Left lung (tissue), 10 donors: ENCODE results near the gene PTBP3. TPM values are rescaled to one million over a fixed set of nuclear protein-coding genes. Genes with fewer than 3 reads are reported as not detected.
A peak's percentile ranks its signal among the peaks of the same experiment; 100 is the strongest.

Experiments
- ATAC-seq: fragments of 200-7000 bp; cut with Tn5 transposase; one replicate; pipeline ENCODE4 v1.9.1; 2020; ENCODE audit warnings: moderate library complexity
- DNase-seq, 4 donors: peaks; one replicate each; pipeline ENCODE4 v3.0.0-alpha.2; 2013 to 2020
- H3K27ac ChIP-seq, 2 donors: fragments of 200-600 bp; sonication (generic) in 1 of 2; one replicate each; pipeline versions ENCODE4 v1.5.0 to v1.8.0; 2020 to 2021
- H3K27me3 ChIP-seq, 2 donors: fragments of 200-600 bp; sonication (generic) in 1 of 2; one replicate each; pipeline versions ENCODE4 v1.5.0 to v1.8.0; 2020 to 2021
- H3K36me3 ChIP-seq, 2 donors: fragments of 200-600 bp; sonication (generic) in 1 of 2; one replicate each; pipeline versions ENCODE4 v1.5.0 to v1.8.0; 2020 to 2021
- H3K4me1 ChIP-seq, 2 donors: fragments of 200-600 bp; one replicate each; pipeline ENCODE4 v1.8.0; 2021
- H3K4me3 ChIP-seq, 2 donors: fragments of 200-600 bp; sonication (generic) in 1 of 2; one replicate each; pipeline versions ENCODE4 v1.5.0 to v1.8.0; 2020 to 2021; ENCODE audit warnings: mild to moderate bottlenecking in 1 of 2
- H3K9me3 ChIP-seq, 2 donors: fragments of 200-600 bp; sonication (generic) in 1 of 2; one replicate each; pipeline versions ENCODE4 v1.5.0 to v1.8.0; 2020 to 2021
- intact Hi-C, 2 donors: fragments of 100-400 bp; cut with DNase I; formaldehyde crosslinking; loops; one replicate each; pipeline versions ENCODE4 v1.11.2 to v1.14.2; 2022
- polyA plus RNA-seq, 6 donors: library from polyadenylated mRNA; unstranded; fragments of 120-200 nt; gene quantifications; one replicate each; pipeline ENCODE4 v1.2.1, GENCODE V29; 2013; ENCODE audit not compliant: insufficient read length in 6 of 6
- total RNA-seq, 2 donors: library from RNA; stranded (reverse); fragmentation: NEBNext Ultra II Directional; extraction: Animal tissue kit (Norgen Biotek cat#: 25700); gene quantifications; one replicate each; pipeline ENCODE4 v1.2.1, GENCODE V29; 2021
- TF ChIP-seq, protein P1 (sequence below), 2 donors: fragments of 200-600 bp; sonication (generic) in 1 of 2; IDR thresholded peaks; one replicate each; pipeline versions ENCODE4 v1.5.0 to v1.8.0; 2021; ENCODE audit warnings: antibody characterized with exemption in 2 of 2
- donor health status: DM: no; HTN: yes; CAD: no.
- donor health status: DM: no; HTN: no; CAD: no.

PTBP3 gene
- total and polyA plus RNA-seq, 8 donors, result 38.9 to 97.0 (median 45.1) TPM

DNA sequence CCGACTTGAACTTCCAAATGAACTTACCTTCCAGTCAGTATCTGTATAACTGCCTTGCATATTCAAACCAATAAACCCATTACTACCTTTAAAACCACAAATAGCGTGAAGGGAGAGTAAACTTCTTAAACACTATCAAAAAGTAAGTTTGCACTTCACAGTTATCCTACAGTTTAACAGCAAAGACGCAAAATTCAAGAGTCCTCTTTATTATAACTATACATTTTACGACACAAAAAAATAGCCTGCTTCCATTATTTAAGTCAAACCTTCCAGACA lies 1.8 kb downstream of the PTBP3 start:
- Histone ChIP-seq H3K9me3 (no peaks in the 10 kb centered on the region), H3K27ac (peak overlapping the region; percentile 5 to 60), H3K4me1 (peaks cover 9 to 58% of the 10 kb centered on the region in 2 donors), H3K27me3 (no peaks in the 10 kb centered on the region), H3K4me3 (peak overlapping the region; percentile 89 to 93), H3K36me3 (no peaks in the 10 kb centered on the region)
- no peak for ATAC-seq
- DNase-seq, result no peak
- intact Hi-C loops, result no loop called here
- TF ChIP-seq, protein P1, sequence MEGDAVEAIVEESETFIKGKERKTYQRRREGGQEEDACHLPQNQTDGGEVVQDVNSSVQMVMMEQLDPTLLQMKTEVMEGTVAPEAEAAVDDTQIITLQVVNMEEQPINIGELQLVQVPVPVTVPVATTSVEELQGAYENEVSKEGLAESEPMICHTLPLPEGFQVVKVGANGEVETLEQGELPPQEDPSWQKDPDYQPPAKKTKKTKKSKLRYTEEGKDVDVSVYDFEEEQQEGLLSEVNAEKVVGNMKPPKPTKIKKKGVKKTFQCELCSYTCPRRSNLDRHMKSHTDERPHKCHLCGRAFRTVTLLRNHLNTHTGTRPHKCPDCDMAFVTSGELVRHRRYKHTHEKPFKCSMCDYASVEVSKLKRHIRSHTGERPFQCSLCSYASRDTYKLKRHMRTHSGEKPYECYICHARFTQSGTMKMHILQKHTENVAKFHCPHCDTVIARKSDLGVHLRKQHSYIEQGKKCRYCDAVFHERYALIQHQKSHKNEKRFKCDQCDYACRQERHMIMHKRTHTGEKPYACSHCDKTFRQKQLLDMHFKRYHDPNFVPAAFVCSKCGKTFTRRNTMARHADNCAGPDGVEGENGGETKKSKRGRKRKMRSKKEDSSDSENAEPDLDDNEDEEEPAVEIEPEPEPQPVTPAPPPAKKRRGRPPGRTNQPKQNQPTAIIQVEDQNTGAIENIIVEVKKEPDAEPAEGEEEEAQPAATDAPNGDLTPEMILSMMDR (IDR thresholded peaks at IDR 0.05), result no peak

DNA sequence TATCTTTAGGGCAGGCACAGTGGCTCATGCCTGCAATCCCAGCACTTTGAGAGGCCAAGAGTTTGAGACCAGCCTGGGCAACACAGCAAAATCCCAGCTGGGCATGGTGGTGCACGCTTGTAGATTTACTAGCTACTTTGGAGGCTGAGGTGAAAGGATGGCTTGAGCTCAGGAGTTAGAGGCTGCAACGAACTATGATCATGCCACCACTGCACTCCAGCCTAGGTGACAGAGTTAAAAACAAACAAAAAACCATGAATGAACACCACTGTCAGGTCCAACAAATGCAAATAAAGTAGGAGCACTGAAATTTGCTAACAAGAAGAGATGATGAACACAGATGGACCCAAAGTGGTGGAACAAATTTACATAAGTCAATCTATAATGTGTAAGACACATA lies 4.9 kb downstream of the PTBP3 start:
- intact Hi-C loops, result no loop called here
- Histone ChIP-seq H3K4me3 (no peak overlapping the region), H3K4me1 (peaks cover 9 to 63% of the 10 kb centered on the region in 2 donors), H3K27me3 (no peaks in the 10 kb centered on the region), H3K36me3 (no peaks in the 10 kb centered on the region), H3K27ac (no peak overlapping the region), H3K9me3 (no peaks in the 10 kb centered on the region)
- TF ChIP-seq, protein P1 (IDR thresholded peaks at IDR 0.05), result no peak
- no peak for DNase-seq
- no peak for ATAC-seq

DNA sequence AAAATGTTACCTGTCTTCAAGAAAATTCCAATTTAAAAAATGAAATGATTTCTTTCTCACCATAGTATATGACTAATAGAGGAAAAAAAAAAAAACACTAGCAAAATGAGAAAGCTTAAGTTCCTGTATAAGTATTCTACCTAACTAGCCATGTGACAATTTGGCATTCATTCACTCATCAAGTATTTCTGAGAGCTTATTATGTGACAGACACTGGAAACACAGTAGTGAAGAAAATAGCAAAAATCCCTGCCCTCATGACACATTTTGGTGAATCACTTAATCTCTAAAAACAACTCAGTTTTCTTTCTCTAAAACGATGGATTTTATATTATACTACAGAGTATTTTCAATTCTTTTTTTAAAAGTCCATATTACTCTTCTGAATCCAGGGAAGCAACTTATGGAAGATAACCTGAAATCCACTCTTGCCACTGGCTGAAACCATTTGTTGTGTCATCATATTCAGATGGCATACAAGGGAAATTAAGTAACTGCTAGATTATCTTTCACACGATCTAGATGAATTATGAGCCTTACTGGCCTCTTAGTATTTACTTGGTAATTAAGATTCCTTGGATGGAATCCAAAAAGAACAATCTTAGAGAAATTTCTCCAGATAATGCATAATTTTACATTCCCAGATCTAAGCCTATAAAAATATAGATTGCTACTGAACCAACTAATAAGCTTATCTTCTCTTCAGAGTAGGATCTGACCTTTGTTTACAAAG lies 5.5 kb downstream of the PTBP3 start:
- H3K27ac ChIP-seq, result no peak overlapping the region
- intact Hi-C loops, result no loop called here
- no peaks in the 10 kb centered on the region for H3K36me3 ChIP-seq
- peaks cover 9 to 63% of the 10 kb centered on the region in 2 donors for H3K4me1 ChIP-seq
- no peak for DNase-seq
- H3K4me3 ChIP-seq, result no peak overlapping the region
- no peaks in the 10 kb centered on the region for H3K27me3 ChIP-seq
- no peaks in the 10 kb centered on the region for H3K9me3 ChIP-seq
- peak; percentile 36 for ATAC-seq
- TF ChIP-seq, protein P1 (IDR thresholded peaks at IDR 0.05), result no peak

DNA sequence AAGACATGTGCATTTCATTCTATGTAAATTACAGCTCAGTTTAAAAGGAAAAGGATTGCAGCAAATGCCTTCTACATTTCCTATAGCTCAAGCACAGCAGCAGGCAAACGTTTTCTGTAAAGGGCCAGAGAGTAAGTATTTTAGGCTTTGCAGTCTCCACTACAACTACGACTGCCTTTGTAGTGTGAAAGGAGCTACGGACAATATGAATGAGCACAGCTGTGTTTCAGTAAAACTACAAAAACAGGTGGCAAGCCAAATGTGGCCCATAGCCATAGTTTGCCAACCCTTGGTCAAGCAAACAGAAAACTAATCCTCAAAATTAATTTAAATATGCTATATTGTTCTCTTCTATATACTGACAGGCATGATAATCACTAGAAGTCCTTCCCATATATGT lies 7.2 kb downstream of the PTBP3 start:
- Histone ChIP-seq H3K27ac (no peak overlapping the region), H3K9me3 (no peaks in the 10 kb centered on the region), H3K4me1 (peaks cover 6 to 53% of the 10 kb centered on the region in 2 donors), H3K27me3 (no peaks in the 10 kb centered on the region), H3K4me3 (no peak overlapping the region), H3K36me3 (no peaks in the 10 kb centered on the region)
- intact Hi-C loops, result no loop called here
- DNase-seq (no peak), ATAC-seq (no peak)
- TF ChIP-seq, protein P1 (IDR thresholded peaks at IDR 0.05), result no peak

DNA sequence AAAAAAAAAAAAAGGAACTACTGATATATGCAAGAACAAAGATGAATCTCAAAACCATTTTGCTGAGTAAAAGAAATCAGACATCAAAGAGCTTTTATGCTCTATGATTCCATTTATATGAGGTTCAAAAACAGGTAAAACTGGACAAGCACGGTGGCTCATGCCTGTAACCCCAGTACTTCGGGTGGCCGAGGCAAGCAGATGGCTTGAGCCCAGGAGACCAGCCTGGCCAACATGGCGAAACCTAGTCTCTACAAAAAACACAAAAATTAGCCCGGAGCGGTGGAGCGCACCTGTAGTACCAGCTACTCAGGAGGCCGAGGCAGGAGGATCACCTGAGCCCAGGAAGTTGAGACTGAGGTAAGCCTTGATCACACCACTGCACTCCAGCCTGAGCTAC lies 7.8 kb downstream of the PTBP3 start:
- TF ChIP-seq, protein P1 (IDR thresholded peaks at IDR 0.05), result no peak
- no peaks in the 10 kb centered on the region for H3K9me3 ChIP-seq
- no peak overlapping the region for H3K27ac ChIP-seq
- ATAC-seq, result no peak
- no peak overlapping the region for H3K4me3 ChIP-seq
- no peaks in the 10 kb centered on the region for H3K36me3 ChIP-seq
- intact Hi-C loops, result no loop called here
- no peaks in the 10 kb centered on the region for H3K27me3 ChIP-seq
- H3K4me1 ChIP-seq, result peaks cover 6 to 48% of the 10 kb centered on the region in 2 donors
- DNase-seq, result no peak
